HG03039 (cell line): ENCODE data around the gene BRAP.
"Not testable (repeated sequence)": the region's sequence is repeated elsewhere in the genome, so short reads cannot be mapped to it uniquely, and the experiment has no call there.

ENCODE experiments used
- ATAC-seq: cut with Tn5 transposase; IDR thresholded peaks from one replicate; pipeline ENCODE4 v1.9.1; 2021; ENCODE audit warnings: mild to moderate bottlenecking, moderate library complexity; ENCODE audit not compliant: unreplicated experiment

Gene BRAP, protein sequence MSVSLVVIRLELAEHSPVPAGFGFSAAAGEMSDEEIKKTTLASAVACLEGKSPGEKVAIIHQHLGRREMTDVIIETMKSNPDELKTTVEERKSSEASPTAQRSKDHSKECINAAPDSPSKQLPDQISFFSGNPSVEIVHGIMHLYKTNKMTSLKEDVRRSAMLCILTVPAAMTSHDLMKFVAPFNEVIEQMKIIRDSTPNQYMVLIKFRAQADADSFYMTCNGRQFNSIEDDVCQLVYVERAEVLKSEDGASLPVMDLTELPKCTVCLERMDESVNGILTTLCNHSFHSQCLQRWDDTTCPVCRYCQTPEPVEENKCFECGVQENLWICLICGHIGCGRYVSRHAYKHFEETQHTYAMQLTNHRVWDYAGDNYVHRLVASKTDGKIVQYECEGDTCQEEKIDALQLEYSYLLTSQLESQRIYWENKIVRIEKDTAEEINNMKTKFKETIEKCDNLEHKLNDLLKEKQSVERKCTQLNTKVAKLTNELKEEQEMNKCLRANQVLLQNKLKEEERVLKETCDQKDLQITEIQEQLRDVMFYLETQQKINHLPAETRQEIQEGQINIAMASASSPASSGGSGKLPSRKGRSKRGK

GRCh38 chr12:111685811-111686573, at the start of gene BRAP, which contains the start of gene ACAD10:
TSS of gene BRAP (minus strand) at chr12:111685956. CDS start at chr12:111685792, 164 bp downstream.
TSS of gene ACAD10 (plus strand) at chr12:111686053. CDS start at chr12:111692710, 6,657 bp downstream.
- ATAC-seq: peak; percentile 86

GRCh38 chr12:111733340-111733915, 47.7 kb upstream of the BRAP start:
- no peak for ATAC-seq

DNA sequence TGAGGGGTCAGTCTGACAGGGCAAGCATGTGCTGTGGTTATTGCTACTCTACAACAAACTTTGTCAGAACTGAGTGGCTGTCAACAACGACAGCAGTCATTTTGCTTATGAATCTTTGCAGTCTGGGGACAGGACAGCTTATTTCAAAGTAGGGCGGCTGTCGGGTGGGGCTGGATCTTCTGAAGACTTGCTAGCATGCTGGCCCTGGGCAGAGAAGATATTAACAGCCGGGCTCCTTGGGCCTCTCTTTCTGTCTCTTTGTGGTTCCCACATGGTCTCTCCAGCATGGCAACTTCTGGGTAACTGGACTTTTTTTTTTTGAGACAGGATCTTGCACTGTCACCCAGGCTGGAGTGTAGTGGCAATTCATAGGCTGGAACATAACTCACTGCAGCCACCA, 47.0 kb upstream of the BRAP start:
- ATAC-seq: no peak

- ATAC-seq: no peak
Measured at GRCh38 chr12:111730420-111730819, 44.7 kb upstream of the BRAP start.

GRCh38 chr12:111728795-111729194, 43.0 kb upstream of the BRAP start:
- ATAC-seq: no peak

DNA sequence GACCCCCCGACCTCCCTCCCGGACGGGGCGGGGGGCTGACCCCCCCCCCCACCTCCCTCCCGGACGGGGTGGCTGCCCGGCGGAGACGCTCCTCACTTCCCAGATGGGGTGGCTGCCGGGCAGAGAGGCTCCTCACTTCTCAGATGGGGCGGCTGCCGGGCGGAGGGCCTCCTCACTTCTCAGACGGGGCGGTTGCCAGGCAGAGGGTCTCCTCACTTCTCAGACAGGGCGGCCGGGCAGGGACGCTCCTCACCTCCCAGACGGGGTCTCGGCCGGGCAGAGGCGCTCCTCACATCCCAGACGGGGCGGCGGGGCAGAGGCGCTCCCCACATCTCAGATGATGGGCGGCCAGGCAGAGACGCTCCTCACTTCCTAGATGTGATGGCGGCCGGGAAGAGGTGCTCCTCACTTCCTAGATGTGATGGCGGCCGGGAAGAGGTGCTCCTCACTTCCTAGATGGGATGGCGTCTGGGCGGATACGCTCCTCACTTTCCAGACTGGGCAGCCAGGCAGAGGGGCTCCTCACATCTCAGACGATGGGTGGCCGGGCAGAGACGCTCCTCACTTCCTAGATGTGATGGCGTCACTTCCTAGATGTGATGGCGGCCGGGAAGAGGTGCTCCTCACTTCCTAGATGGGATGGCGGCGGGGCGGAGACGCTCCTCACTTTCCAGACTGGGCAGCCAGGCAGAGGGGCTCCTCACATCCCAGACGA, 38.0 kb upstream of the BRAP start:
- ATAC-seq: not testable (repeated sequence)

GRCh38 chr12:111720457-111720856, 34.7 kb upstream of the BRAP start:
- no peak for ATAC-seq

GRCh38 chr12:111719316-111719715, 33.6 kb upstream of the BRAP start:
- not testable (repeated sequence) for ATAC-seq

DNA sequence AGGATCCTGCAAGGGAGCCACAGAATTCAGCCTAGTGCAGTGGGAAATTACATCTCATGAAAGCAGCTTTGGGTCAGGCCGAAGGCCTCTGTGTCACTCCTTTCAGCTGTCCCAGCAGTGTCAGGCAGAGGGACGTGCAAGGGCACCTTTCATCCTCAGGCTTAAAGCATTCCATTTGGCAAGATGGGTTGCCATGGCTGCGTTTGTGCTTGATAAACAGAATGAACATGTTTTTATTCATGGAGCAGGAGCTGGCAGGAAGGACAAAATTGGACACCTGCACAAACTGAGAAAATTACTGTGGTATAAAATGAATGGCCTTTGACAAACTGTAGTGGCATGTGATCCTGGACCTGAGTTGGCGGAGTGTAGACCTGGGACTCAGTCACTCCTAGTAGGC, 29.5 kb upstream of the BRAP start:
- no peak for ATAC-seq

- no peak for ATAC-seq
Measured at GRCh38 chr12:111706145-111706544, 20.4 kb upstream of the BRAP start.

DNA sequence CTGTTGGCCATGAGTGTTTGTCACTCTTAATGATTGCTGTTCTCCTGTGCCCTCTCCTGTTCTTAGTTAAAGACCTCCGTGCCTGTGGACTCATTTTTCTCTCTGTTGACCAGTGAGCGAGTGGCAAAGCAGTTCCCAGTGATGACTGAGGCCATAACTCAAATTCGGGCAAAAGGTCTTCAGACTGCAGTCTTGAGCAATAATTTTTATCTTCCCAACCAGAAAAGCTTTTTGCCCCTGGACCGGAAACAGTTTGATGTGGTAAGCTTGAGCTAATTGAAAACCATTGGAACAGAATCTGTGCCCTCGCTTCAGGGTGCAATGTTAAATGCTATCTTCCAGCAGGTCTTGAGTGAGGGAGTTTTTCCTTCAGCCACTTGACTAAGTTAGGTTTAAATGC, 19.9 kb upstream of the BRAP start:
- no peak for ATAC-seq

DNA sequence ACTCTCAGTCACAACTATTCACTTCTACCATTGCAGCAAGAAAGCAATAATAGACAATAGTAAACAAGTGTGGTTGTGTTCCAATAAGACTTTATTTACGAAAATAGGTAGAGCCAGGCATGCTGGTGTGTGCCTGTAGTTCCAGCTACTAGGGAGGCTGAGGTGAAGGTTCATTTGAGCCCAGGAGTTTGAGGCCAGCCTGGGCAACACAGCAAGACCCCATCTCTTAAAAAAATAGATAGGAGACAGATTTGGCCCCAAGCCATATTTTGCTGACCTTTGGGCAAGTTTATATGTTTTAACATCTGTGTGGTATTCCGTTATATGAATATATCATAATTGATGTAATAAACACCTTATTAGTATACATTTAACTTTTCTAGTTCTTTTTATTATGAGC, 14.2 kb upstream of the BRAP start:
- ATAC-seq: no peak

- no peak for ATAC-seq
Measured at GRCh38 chr12:111693818-111694217, 8.1 kb upstream of the BRAP start.

GRCh38 chr12:111692575-111693210, 6.9 kb upstream of the BRAP start:
- ATAC-seq: no peak

- ATAC-seq: no peak
Measured at GRCh38 chr12:111691262-111691661, 5.5 kb upstream of the BRAP start.

DNA sequence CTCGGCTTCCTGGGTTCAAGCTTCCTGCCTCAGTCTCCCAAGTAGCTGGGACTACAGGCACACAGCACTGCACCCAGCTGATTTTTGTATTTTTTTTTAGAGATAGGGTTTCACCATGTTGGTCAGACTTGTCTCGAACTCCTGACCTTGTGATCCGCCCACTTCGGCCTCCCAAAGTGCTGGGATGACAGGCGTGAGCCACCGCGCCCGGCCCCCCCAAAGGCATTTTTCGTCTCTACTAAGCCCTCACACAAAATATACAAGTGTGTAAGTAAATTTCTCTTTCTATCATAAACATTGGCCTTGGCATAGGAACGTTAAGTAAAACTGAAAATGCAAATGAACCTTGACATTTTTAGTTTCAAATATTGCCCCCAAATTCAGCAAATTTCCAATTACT, 2.2 kb upstream of the BRAP start:
- no peak for ATAC-seq

DNA sequence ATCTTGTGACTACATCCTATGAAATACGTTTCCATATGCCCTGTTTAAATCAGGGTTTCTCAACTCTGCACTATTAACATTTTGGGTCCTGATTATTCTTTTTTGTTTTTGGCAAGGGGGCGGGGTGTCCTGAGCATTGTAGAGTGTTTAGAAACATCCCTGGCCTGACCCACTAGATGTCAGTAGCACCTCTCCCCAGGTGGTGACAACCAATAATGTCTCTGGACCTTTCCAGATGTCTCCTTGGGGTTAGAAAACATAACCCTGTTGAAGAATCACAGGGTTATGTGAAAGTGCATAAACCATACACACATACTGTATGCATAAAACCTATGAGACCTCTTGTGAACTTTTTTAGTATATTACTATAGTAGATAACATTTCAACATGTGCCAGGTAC, 1.5 kb upstream of the BRAP start:
- ATAC-seq: no peak

DNA sequence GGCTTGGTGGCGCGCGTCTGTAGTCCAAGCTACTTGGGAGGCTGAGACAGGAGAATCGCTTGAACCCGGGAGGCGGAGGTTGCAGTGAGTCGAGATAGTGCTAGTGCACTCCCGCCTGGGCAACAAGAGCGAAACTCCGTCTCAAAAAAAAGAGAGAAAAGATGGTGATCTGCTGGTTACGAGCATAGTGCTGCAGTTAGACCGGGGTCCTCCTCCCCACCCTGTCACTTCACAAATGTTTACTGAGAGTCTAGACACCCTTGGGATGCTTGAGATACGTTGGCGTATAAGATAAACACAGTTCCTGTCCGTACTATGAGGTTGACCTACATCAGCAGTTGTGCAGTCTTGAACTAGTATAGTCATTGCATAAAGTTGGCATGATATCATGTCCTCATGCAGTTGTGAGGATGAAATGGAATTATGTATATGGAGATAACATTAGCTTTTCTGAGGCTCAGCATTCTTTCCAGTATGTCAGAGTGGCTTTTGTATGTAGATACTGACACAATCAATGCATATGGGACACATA, 884 bp upstream of the BRAP start:
- no peak for ATAC-seq

- peak; percentile 9 for ATAC-seq
Measured at GRCh38 chr12:111685322-111685810, 390 bp downstream of the BRAP start.
